Activated naive CD4-positive, alpha-beta T cell treated with anti-CD3 and anti-CD28 coated beads, Interleukin-2, amount 50 U/mL, for 16 hours (primary cell): Measurements from ENCODE around the gene SORBS1.

Source experiments
- DNase-seq: peaks from one replicate; pipeline ENCODE4 v3.0.0-alpha.2; 2020

Gene SORBS1

GRCh38 chr10:95333997-95334804 is 227.0 kb downstream of the SORBS1 start:
- no peak for DNase-seq

- DNase-seq: no peak
Measured at GRCh38 chr10:95332666-95333249, 228.4 kb downstream of the SORBS1 start.

DNA sequence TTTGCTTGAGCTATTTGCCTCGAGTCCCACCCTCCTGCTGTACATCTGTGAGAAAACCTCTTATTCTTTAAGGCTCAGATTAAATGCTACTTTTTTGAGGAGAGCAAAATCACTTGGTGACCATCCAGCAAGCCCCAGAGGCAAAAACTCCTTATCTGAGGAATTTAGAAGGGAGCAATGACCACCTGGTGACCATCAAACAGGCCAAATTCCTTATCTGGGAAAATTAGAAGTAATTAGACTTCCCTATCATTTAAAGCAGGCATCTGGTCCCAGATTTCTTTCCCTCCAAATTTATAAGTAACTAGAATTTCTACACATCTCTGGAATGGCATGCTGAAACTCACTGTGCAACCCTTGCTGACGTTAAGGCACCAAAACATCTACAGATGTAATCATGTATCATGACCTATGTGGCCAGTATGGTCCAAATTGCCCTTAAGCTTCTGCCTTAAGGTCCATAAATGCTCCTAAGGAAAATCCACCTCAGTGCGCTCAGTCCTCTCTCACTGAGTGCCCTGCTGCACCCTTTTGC is 229.5 kb downstream of the SORBS1 start:
- DNase-seq: no peak

DNA sequence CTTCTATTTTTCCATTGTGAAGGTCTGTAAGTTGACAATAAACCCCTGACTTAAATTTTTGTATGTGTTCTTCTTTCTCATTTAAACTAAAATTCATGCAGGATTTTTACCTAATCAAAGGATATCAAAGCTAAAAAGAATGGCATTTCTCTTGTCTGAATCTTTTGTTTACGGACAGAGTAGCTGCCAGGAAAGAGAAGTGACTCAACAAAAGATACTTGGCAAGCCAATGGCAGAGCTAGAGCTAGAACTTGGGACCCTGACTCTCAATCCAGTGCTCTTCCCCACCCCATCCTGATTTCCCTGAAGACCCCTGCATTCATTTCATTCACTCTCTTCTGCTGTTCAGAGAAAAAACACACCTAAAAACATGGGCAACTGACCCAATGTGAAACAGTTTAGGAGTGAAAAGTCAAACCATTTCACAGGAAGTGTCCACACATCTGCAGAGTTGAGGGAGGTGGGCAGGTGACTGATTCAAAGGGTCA is 230.2 kb downstream of the SORBS1 start:
- no peak for DNase-seq

- DNase-seq: no peak
Measured at GRCh38 chr10:95329296-95329695, 231.9 kb downstream of the SORBS1 start.

GRCh38 chr10:95328013-95328412 is 233.2 kb downstream of the SORBS1 start:
- no peak for DNase-seq

DNA sequence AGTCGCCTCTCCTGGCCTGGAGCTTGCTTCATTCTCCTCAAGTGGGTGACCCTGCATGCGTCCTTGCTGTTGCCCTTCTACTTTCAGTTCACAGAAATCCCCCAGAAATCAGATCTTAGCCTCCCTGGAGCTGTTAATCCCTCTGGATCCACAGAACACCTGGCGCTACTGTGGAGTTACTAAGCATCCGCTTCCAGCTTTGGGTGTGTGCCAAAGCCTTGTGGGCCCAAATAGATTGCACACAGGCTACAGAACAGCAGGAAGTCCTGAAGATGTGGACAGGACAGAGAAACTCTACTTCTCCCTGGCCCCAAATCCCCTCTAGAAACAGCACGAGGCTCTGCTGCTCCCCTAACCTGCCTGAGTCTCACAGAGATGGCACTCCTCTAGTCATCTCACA is 233.8 kb downstream of the SORBS1 start:
- no peak for DNase-seq

DNA sequence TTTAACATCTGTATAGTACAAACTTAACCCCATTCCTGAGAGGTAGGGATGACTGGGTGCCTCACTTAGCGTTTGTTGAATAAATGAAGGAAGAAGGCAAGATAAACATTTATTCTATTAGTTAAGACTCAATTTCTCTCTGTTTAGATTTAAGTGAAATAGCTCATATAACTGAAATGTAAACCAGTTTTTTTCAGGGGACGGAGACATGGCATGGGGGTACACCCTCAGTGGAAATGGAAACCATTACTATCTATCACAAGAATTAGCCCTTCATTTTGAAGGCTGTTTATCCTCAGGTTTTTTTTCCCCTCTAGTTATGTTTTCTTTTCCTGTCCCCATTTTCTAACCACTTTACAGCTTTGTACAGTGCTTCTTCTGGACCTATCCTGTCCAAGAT is 234.8 kb downstream of the SORBS1 start:
- no peak for DNase-seq

GRCh38 chr10:95325863-95326262 is 235.3 kb downstream of the SORBS1 start:
- no peak for DNase-seq

- no peak for DNase-seq
Measured at GRCh38 chr10:95324436-95325268, 236.5 kb downstream of the SORBS1 start.

DNA sequence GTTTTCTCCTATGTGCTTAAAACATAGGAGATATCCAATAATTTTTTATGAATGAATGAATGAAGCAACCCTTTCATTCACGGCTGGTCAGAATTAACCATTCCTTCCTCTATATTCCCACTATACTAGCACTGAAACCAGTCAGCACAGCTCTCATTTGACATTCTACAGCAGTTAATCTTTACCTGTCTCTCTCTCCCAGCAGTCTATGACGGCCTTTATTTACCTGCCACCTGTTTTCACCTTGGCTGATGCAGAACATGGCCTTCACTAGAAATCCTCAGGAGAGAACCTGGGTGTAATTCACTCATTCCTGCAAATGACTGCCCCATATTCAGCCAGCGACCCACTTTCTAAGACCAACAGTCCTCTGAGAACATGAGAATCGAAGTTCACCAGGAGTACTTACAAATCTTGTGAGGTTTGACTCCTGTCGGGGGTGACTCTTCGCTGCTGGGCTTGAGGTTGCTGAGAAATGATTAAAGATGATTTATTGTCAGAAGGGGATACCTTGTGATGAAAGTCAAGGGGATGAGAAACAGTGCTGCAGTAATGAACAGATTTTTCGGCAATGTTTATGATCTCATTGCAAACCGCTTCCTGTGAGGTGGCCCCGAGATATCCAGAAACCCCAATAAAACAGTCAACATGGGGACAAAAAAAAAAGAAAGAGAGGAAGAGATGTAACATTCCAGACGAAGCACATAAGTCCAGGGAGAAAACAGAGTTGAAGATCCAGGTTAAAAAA is 239.4 kb downstream of the SORBS1 start:
- no peak for DNase-seq

DNA sequence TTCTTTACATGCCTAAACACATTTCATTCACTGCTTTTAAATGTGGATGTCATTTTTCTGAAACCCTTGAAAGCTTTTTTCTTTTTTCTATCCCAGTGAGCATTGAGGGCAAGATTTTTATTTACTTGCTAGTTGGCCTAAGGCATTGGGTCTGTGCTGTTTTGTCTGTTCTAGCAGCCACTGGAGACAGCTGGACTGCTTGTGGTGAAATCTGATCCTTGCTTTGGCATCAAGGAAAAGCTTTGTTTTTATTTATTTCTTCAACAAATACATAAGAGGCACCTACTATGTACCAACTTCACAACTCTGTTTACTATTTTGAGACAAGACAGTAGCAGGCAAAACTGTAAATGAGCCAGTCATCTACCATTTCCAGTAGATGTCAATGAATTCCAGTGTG is 241.9 kb downstream of the SORBS1 start:
- no peak for DNase-seq

DNA sequence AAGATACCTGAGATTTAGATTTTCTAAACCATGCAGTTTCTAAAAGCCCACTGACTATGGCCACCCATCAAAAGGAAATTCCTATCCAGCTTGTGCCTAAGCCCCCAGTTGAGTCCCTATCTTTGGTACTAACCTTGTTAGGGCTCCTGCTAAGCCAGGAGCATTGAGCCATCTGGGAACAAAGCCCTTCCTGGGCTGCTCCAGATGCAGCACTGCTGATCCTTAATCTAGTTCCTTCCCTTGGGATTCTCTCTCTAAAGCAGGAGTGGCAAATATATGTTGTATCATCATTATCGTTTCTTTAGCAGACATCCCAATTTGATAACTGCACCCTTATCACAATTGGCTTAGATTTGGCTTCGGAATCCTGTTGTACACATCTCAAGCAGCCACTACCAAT is 245.7 kb downstream of the SORBS1 start:
- DNase-seq: no peak

GRCh38 chr10:95314192-95314918 is 246.8 kb downstream of the SORBS1 start:
- DNase-seq: no peak

GRCh38 chr10:95312986-95313495 is 248.1 kb downstream of the SORBS1 start:
- no peak for DNase-seq

DNA sequence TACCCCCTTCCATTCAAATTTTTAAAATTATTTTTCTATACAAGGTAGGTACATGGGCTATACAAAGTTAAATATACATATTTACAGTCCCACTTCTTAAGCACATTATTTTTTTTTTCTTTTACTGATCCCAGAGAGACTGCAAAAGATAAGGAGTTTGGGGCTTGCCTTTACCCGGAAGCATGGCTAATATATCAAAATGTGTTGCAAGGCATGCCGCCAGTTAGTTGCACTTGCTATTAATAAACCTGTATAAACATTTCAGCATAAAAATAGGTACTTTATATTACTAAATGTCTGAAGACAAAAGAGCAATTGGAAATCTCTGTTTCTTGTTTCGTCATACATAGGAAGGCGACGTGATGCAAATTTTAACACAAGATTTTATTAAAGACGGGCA is 248.9 kb downstream of the SORBS1 start:
- no peak for DNase-seq

DNA sequence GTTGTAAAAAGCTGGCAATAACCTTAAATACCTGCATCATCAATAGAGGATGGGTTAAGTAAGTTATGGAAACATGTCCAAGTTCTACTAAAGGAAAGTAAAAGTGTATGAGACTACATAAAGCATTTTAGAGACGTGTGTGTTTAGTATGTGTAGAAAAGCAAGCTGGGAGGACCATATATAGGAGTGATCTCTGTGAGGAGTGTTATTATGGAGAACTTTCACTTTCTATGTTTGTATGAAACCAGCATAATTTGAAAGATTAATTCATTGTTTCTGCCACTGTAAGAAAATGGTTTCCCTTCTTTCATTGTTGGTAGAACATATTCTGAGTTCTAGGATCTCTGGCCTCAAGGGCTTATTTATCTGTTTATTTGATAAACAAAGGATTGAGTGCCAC is 251.2 kb downstream of the SORBS1 start:
- DNase-seq: no peak

GRCh38 chr10:95308389-95309302 is 252.5 kb downstream of the SORBS1 start:
- DNase-seq: no peak

DNA sequence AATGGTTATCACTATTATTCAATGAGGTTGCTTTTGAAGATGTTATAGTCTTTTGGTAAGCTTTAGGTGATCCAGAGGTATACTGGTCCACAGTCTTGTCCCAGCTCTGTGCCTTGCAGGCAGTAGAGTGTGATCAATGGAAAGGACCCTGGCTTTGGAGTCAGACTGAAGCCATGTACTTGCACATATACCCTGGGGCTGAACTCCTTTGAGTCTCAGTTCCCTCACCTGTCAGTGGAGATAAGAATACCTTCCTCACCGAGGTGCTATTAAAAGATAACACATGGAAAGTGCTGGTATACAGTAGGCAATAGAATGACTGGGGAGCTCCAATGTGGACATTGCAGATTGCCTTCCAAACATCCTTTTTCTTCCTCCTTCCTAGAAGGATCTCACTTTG is 254.3 kb downstream of the SORBS1 start:
- no peak for DNase-seq

DNA sequence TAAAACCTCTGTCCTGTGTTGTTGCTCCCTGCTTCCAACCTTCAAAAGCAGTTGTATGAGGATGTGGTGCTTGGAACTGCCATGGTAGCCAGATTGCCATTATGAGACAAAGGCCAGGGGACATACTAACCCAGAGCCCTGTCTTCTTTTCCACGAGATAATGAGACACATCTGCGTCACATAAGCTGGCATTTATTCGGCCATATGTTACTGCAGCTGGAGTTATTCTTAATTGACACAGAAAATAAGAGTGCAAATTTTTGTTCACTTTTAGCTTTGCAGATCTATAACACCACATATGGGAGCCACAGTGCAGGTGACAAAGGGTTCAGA is 254.9 kb downstream of the SORBS1 start:
- no peak for DNase-seq
